Stimulated activated CD8-positive, alpha-beta memory T cell treated with anti-CD3 and anti-CD28 coated beads, Interleukin-15, amount 100 ng/mL, for 4 hours (primary cell): ENCODE results near the gene SLC25A18.

ENCODE experiments used
- DNase-seq, 2 donors: peaks; one replicate each; pipeline ENCODE4 v3.0.0-alpha.2; 2020; ENCODE audit warnings: low read depth in 2 of 2

The SLC25A18 gene

GRCh38 chr22:17570851-17571631, 7.7 kb downstream of the SLC25A18 start:
- no peak for DNase-seq

GRCh38 chr22:17575151-17575550, 11.9 kb downstream of the SLC25A18 start:
- DNase-seq: no peak

- no peak for DNase-seq
These were observed 12.4 kb downstream of the SLC25A18 start for GRCh38 chr22:17575681-17576080.

- no peak for DNase-seq
These were observed 13.2 kb downstream of the SLC25A18 start for GRCh38 chr22:17576470-17576869.

- no peak for DNase-seq
These were observed 14.9 kb downstream of the SLC25A18 start for GRCh38 chr22:17578136-17578754.

GRCh38 chr22:17579535-17579981, 16.3 kb downstream of the SLC25A18 start:
- DNase-seq: no peak

GRCh38 chr22:17580441-17581031, 17.2 kb downstream of the SLC25A18 start:
- DNase-seq: no peak

- no peak for DNase-seq
These were observed 17.8 kb downstream of the SLC25A18 start for GRCh38 chr22:17581056-17581455.

GRCh38 chr22:17581631-17582030, 18.3 kb downstream of the SLC25A18 start:
- no peak for DNase-seq

GRCh38 chr22:17583151-17583550, 19.9 kb downstream of the SLC25A18 start:
- no peak for DNase-seq

GRCh38 chr22:17586831-17587440, 23.6 kb downstream of the SLC25A18 start:
- no peak for DNase-seq

- DNase-seq: no peak
These were observed 24.3 kb downstream of the SLC25A18 start for GRCh38 chr22:17587629-17588028.

GRCh38 chr22:17588606-17589005, 25.3 kb downstream of the SLC25A18 start:
- no peak for DNase-seq

- no peak for DNase-seq
These were observed 26.6 kb downstream of the SLC25A18 start for GRCh38 chr22:17589810-17590375.

GRCh38 chr22:17590586-17590985, 27.3 kb downstream of the SLC25A18 start:
- DNase-seq: no peak

GRCh38 chr22:17592201-17592600, 28.9 kb downstream of the SLC25A18 start:
- DNase-seq: no peak

GRCh38 chr22:17596226-17596625, 32.9 kb downstream of the SLC25A18 start:
- no peak for DNase-seq

GRCh38 chr22:17597217-17597616, 33.9 kb downstream of the SLC25A18 start:
- no peak for DNase-seq

- DNase-seq: no peak
These were observed 35.0 kb downstream of the SLC25A18 start for GRCh38 chr22:17598318-17598717.

- DNase-seq: no peak
These were observed 37.7 kb downstream of the SLC25A18 start for GRCh38 chr22:17601031-17601430.

GRCh38 chr22:17603668-17604067, 40.4 kb downstream of the SLC25A18 start:
- no peak for DNase-seq

- DNase-seq: no peak
These were observed 43.2 kb downstream of the SLC25A18 start for GRCh38 chr22:17606496-17606895.
